CD4-positive, alpha-beta T cell (primary cell): Measurements from ENCODE around the gene BIRC5. TPM values are rescaled to one million over a fixed set of nuclear protein-coding genes. Genes with fewer than 3 reads are reported as not detected.

ENCODE experiments used
- ATAC-seq: fragments of 200-7000 bp; cut with Tn5 transposase; one replicate; pipeline ENCODE4 v1.10.0; 2022; ENCODE audit warnings: mild to moderate bottlenecking; ENCODE audit not compliant: poor library complexity
- CTCF ChIA-PET: fragments of 350-600 bp; sonication (Branson Sonifier 250); formaldehyde crosslinking; loops from one replicate; lab custom pipeline; 2021; ENCODE audit warnings: antibody characterized with exemption, inconsistent platforms; lab: Charles Lee
- POLR2A ChIA-PET: fragments of 350-600 bp; sonication (Branson Sonifier 250); formaldehyde crosslinking; loops from one replicate; lab custom pipeline; 2021; ENCODE audit warnings: antibody characterized with exemption, inconsistent platforms; lab: Charles Lee
- DNase-seq, 14 experiments: peaks; one replicate each; pipeline ENCODE4 v3.0.0-alpha.2; 2013 to 2020; ENCODE audit warnings: mixed read lengths in 2 of 14
- H3K27ac ChIP-seq, 2 donors: one replicate each; pipeline versions ENCODE4 v1.5.1 to v1.7.0; 2013; ENCODE audit warnings: low read length in 2 of 2, low read depth in 1 of 2, mild to moderate bottlenecking in 1 of 2
- H3K27me3 ChIP-seq, 2 experiments: 1 replicate in 1 of 2; 2 replicates in 1 of 2; pipeline versions ENCODE4 v1.6.1 to v1.7.0; 2013; ENCODE audit warnings: low read length in 2 of 2, control low read depth in 1 of 2, mild to moderate bottlenecking in 1 of 2, moderate library complexity in 1 of 2; ENCODE audit not compliant: insufficient read depth in 2 of 2, control insufficient read depth in 1 of 2
- H3K36me3 ChIP-seq: one replicate; pipeline ENCODE4 v1.6.1; 2013; ENCODE audit warnings: low read length, control low read depth; ENCODE audit not compliant: insufficient read depth
- H3K4me1 ChIP-seq: one replicate; pipeline ENCODE4 v1.6.1; 2013; ENCODE audit warnings: low read length, control low read depth; ENCODE audit not compliant: insufficient read depth
- H3K4me3 ChIP-seq: one replicate; pipeline ENCODE4 v1.5.1; 2013; ENCODE audit warnings: mild to moderate bottlenecking, low read length, moderate library complexity
- H3K9me3 ChIP-seq, 2 experiments: 1 replicate in 1 of 2; 2 replicates in 1 of 2; pipeline versions ENCODE4 v1.6.1 to v1.7.0; 2013; ENCODE audit warnings: low read length in 2 of 2, mild to moderate bottlenecking in 2 of 2, control low read depth in 1 of 2, moderate library complexity in 1 of 2; ENCODE audit not compliant: control insufficient read depth in 1 of 2, insufficient read depth in 1 of 2
- H3K27ac Mint-ChIP-seq: one replicate; pipeline ENCODE4 v1.8.0; 2020; ENCODE audit warnings: mixed read lengths
- H3K27me3 Mint-ChIP-seq: one replicate; pipeline ENCODE4 v1.8.0; 2021; ENCODE audit warnings: mixed read lengths
- H3K36me3 Mint-ChIP-seq: one replicate; pipeline ENCODE4 v1.8.0; 2021; ENCODE audit warnings: low read depth, mixed read lengths
- H3K4me1 Mint-ChIP-seq: one replicate; pipeline ENCODE4 v1.8.0; 2021; ENCODE audit warnings: low read depth, mixed read lengths
- H3K4me3 Mint-ChIP-seq: one replicate; pipeline ENCODE4 v1.8.0; 2020; ENCODE audit warnings: mild to moderate bottlenecking, mixed read lengths
- H3K9me3 Mint-ChIP-seq: one replicate; pipeline ENCODE4 v1.8.0; 2020; ENCODE audit warnings: mixed read lengths
- intact Hi-C, 2 experiments: fragments of 100-400 bp; cut with DNase I in 1 of 2; cut with micrococcal nuclease in 1 of 2; formaldehyde crosslinking; loops; one replicate each; pipeline versions ENCODE4 v1.15.1 to v1.9.0; 2023 to 2025; cut with DNase I, micrococcal nuclease
- total RNA-seq, 174 experiments: library from RNA in 2 of 174; stranded (reverse) in 2 of 174; gene quantifications; one replicate each; pipeline ENCODE4 v1.2.3 and lab custom pipeline; 2021 to 2026
- TF ChIP-seq, protein P1 (sequence below): fragments of 200-600 bp; IDR thresholded peaks from one replicate; pipeline ENCODE4 v1.8.0; 2022; ENCODE audit warnings: antibody characterized with exemption, mild to moderate bottlenecking

BIRC5 gene
- total RNA-seq, 2 experiments from 2014 or later, result 0.39 to 0.41 TPM

DNA sequence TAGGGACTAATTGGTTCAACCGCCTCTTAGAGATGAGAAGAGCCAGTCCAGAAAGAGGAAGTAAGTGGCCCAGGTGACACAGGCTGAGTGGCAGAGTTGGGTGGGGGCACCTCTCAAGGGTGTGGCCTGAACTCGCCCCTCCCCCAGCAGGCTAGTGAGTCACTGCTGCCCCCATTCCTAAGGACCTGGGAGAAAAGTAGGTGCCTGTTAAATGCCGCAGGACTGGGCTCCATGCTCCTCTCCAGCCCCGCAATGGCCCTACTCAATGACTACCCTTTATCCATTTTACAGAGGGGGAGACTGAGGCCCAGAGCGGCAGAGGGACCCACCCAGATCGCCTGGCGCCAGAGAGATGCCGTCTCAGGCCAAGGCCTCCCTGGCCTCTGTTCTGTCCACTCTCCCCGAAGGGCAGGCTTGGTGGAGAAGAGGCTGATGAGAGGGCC, 25.5 kb downstream of the BIRC5 start:
- Histone ChIP-seq H3K9me3 (no peaks in the 10 kb centered on the region), H3K4me1 (no peaks in the 10 kb centered on the region), H3K27me3 (no peaks in the 10 kb centered on the region), H3K4me3 (no peak overlapping the region), H3K27ac (no peak overlapping the region), H3K36me3 (no peaks in the 10 kb centered on the region)
- TF ChIP-seq, protein P1, sequence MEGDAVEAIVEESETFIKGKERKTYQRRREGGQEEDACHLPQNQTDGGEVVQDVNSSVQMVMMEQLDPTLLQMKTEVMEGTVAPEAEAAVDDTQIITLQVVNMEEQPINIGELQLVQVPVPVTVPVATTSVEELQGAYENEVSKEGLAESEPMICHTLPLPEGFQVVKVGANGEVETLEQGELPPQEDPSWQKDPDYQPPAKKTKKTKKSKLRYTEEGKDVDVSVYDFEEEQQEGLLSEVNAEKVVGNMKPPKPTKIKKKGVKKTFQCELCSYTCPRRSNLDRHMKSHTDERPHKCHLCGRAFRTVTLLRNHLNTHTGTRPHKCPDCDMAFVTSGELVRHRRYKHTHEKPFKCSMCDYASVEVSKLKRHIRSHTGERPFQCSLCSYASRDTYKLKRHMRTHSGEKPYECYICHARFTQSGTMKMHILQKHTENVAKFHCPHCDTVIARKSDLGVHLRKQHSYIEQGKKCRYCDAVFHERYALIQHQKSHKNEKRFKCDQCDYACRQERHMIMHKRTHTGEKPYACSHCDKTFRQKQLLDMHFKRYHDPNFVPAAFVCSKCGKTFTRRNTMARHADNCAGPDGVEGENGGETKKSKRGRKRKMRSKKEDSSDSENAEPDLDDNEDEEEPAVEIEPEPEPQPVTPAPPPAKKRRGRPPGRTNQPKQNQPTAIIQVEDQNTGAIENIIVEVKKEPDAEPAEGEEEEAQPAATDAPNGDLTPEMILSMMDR, result no peak
- no peak for DNase-seq
- no peaks in the 10 kb centered on the region for H3K9me3 Mint-ChIP-seq
- no peak for ATAC-seq
- H3K4me1 Mint-ChIP-seq, result no peaks in the 10 kb centered on the region
- CTCF ChIA-PET, result no interaction called here
- H3K27me3 Mint-ChIP-seq, result no peaks in the 10 kb centered on the region
- no peaks in the 10 kb centered on the region for H3K36me3 Mint-ChIP-seq
- intact Hi-C loops, result no loop called here
- POLR2A ChIA-PET, result no interaction called here
- no peak overlapping the region for H3K4me3 Mint-ChIP-seq
- H3K27ac Mint-ChIP-seq, result no peak overlapping the region

GRCh38 chr17:78240012-78240655, 26.1 kb downstream of the BIRC5 start:
- DNase-seq, result no peak
- no peak overlapping the region for H3K4me3 ChIP-seq
- no peak for ATAC-seq
- POLR2A ChIA-PET, result no interaction called here
- TF ChIP-seq, protein P1, result no peak
- H3K27me3 Mint-ChIP-seq, result no peaks in the 10 kb centered on the region
- intact Hi-C loops, result no loop called here
- H3K9me3 ChIP-seq, result no peaks in the 10 kb centered on the region
- H3K36me3 Mint-ChIP-seq, result no peaks in the 10 kb centered on the region
- H3K27ac ChIP-seq, result no peak overlapping the region
- CTCF ChIA-PET, result no interaction called here
- H3K4me1 Mint-ChIP-seq, result no peaks in the 10 kb centered on the region
- no peaks in the 10 kb centered on the region for H3K4me1 ChIP-seq
- H3K4me3 Mint-ChIP-seq, result no peak overlapping the region
- no peaks in the 10 kb centered on the region for H3K36me3 ChIP-seq
- no peaks in the 10 kb centered on the region for H3K9me3 Mint-ChIP-seq
- no peaks in the 10 kb centered on the region for H3K27me3 ChIP-seq
- H3K27ac Mint-ChIP-seq, result no peak overlapping the region

DNA sequence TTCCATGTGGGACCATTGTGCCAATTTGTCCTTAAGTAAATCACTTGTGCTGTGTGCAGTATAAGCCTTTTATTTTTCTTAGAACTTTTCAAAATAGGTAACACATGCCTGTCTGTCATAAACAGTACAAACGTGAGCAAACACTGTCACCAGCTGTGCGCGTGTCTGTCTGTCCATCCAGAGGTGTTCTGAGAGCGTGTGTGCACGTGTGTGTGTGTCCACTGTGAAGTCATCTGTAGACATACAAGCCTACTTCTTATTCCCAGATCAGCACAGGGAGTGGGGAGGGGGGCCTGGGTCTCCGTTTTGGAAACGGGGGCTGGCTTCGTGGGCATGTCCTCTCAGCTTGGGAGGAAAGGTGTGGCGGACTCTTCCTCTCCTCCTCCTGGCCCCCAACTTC, 26.8 kb downstream of the BIRC5 start:
- intact Hi-C loops, result no loop called here
- H3K27ac Mint-ChIP-seq, result no peak overlapping the region
- POLR2A ChIA-PET, result no interaction called here
- DNase-seq (no peak), ATAC-seq (no peak)
- Histone ChIP-seq H3K4me3 (no peak overlapping the region), H3K36me3 (no peaks in the 10 kb centered on the region), H3K4me1 (no peaks in the 10 kb centered on the region), H3K9me3 (no peaks in the 10 kb centered on the region), H3K27ac (no peak overlapping the region), H3K27me3 (no peaks in the 10 kb centered on the region)
- H3K27me3 Mint-ChIP-seq, result no peaks in the 10 kb centered on the region
- H3K4me3 Mint-ChIP-seq, result no peak overlapping the region
- TF ChIP-seq, protein P1, result no peak
- CTCF ChIA-PET, result no interaction called here
- no peaks in the 10 kb centered on the region for H3K4me1 Mint-ChIP-seq
- no peaks in the 10 kb centered on the region for H3K36me3 Mint-ChIP-seq
- H3K9me3 Mint-ChIP-seq, result no peaks in the 10 kb centered on the region
